ENCODE data around the gene SFXN5. TPM values are rescaled to one million over a fixed set of nuclear protein-coding genes. Genes with fewer than 3 reads are reported as not detected.

Gene SFXN5
- polyA plus RNA-seq, 3 donors = 5.9 to 28.6 (median 9.5) TPM

- no peak overlapping the region for H3K4me2 ChIP-seq (replicated peaks; ENCODE audit: extremely low read depth, low read length, poor library complexity, severe bottlenecking)
- H3K27me3 Mint-ChIP-seq (ENCODE audit: low read depth in 3 of 3) = peaks cover 49 to 56% (median 51%) of the 10 kb centered on the region in 3 donors
These were observed 176.4 kb downstream of the SFXN5 start for GRCh38 chr2:72895154-72895553.

GRCh38 chr2:72894514-72894913, 177.0 kb downstream of the SFXN5 start:
- Histone ChIP-seq H3K27me3 (ENCODE audit: control insufficient read depth in 2 of 2, insufficient read depth in 2 of 2, low read length in 2 of 2) (peaks cover 14 to 41% of the 10 kb centered on the region in 2 donors), H3K4me1 (ENCODE audit: control insufficient read depth in 1 of 2, insufficient read depth in 2 of 2, low read length in 2 of 2) (peaks cover 14 to 20% of the 10 kb centered on the region in 2 donors), H3K4me2 (replicated peaks; ENCODE audit: extremely low read depth, low read length, poor library complexity, severe bottlenecking) (no peak overlapping the region), H3K4me3 (replicated peaks in 1 of 3; ENCODE audit: low read depth in 2 of 3, low read length in 3 of 3) (no peak overlapping the region), H3K79me2 (ENCODE audit: insufficient read depth, low read length) (no peaks in the 10 kb centered on the region), H3K27ac (ENCODE audit: low read depth in 1 of 2, low read length in 2 of 2) (no peak overlapping the region), H2AFZ (ENCODE audit: insufficient read depth, low read depth, low read length, poor library complexity, severe bottlenecking) (no peak overlapping the region), H3K36me3 (replicated peaks in 1 of 2; ENCODE audit: control insufficient read depth in 1 of 2, insufficient read depth in 2 of 2, low read length in 2 of 2) (no peaks in the 10 kb centered on the region), H3K9ac (ENCODE audit: insufficient read depth, low read length, poor library complexity, severe bottlenecking) (no peak overlapping the region), H4K20me1 (ENCODE audit: insufficient read depth, low read length) (no peaks in the 10 kb centered on the region), H3K9me3 (replicated peaks in 1 of 2; ENCODE audit: control insufficient read depth in 1 of 2, insufficient read depth in 1 of 2, low read length in 2 of 2) (no peaks in the 10 kb centered on the region)
- TF ChIP-seq CTCF (IDR thresholded peaks at IDR 0.05) = no peak
- peaks cover 0 to 4% (median 2%) of the 10 kb centered on the region in 7 donors for H3K9me3 Mint-ChIP-seq
- no peak overlapping the region for H3K27ac Mint-ChIP-seq
- peaks cover 7 to 9% of the 10 kb centered on the region in 2 donors for H3K36me3 Mint-ChIP-seq
- no peak for DNase-seq
- H3K4me1 Mint-ChIP-seq = peaks cover 31% of the 10 kb centered on the region
- peaks cover 45 to 56% (median 47%) of the 10 kb centered on the region in 3 donors for H3K27me3 Mint-ChIP-seq (ENCODE audit: low read depth in 3 of 3)
- intact Hi-C loops (cut with micrococcal nuclease) = loop anchor here (5.0 kb wide), 2 partner anchors 268 to 283 kb away; no protein-coding TSS in a partner anchor
- 100% methylated on average over 3 of the region's 9 CpGs for WGBS (ENCODE audit: insufficient coverage)
- H3K4me3 Mint-ChIP-seq = peak overlapping the region in 1 of 2 donors; percentile 54

More at GRCh38 chr2:72895154-72895553, 176.4 kb downstream of the SFXN5 start:
- no peak overlapping the region for H3K9ac ChIP-seq (ENCODE audit: insufficient read depth, low read length, poor library complexity, severe bottlenecking)
- Mint-ChIP-seq H3K9me3 (peaks cover 0 to 4% (median 2%) of the 10 kb centered on the region in 7 donors), H3K27ac (no peak overlapping the region), H3K4me1 (peaks cover 29% of the 10 kb centered on the region), H3K4me3 (peak overlapping the region in 1 of 2 donors; percentile 51), H3K36me3 (peaks cover 4% of the 10 kb centered on the region in 2 donors)
- 43% methylated on average over 1 of the region's 4 CpGs for WGBS (ENCODE audit: insufficient coverage)
- H3K9me3 ChIP-seq (replicated peaks in 1 of 2; ENCODE audit: control insufficient read depth in 1 of 2, insufficient read depth in 1 of 2, low read length in 2 of 2) = no peaks in the 10 kb centered on the region
- H3K27me3 ChIP-seq (ENCODE audit: control insufficient read depth in 2 of 2, insufficient read depth in 2 of 2, low read length in 2 of 2) = peaks cover 14 to 41% of the 10 kb centered on the region in 2 donors
- intact Hi-C loops (cut with micrococcal nuclease) = no loop called here
- peak overlapping the region; percentile 24 for H2AFZ ChIP-seq (ENCODE audit: insufficient read depth, low read depth, low read length, poor library complexity, severe bottlenecking)
- no peak overlapping the region for H3K4me3 ChIP-seq (replicated peaks in 1 of 3; ENCODE audit: low read depth in 2 of 3, low read length in 3 of 3)
- TF ChIP-seq CTCF (IDR thresholded peaks at IDR 0.05) = no peak
- DNase-seq = no peak
- H4K20me1 ChIP-seq (ENCODE audit: insufficient read depth, low read length) = no peaks in the 10 kb centered on the region
- peaks cover 14 to 20% of the 10 kb centered on the region in 2 donors for H3K4me1 ChIP-seq (ENCODE audit: control insufficient read depth in 1 of 2, insufficient read depth in 2 of 2, low read length in 2 of 2)
- H3K79me2 ChIP-seq (ENCODE audit: insufficient read depth, low read length) = no peaks in the 10 kb centered on the region
- H3K36me3 ChIP-seq (replicated peaks in 1 of 2; ENCODE audit: control insufficient read depth in 1 of 2, insufficient read depth in 2 of 2, low read length in 2 of 2) = no peaks in the 10 kb centered on the region
- H3K27ac ChIP-seq (ENCODE audit: low read depth in 1 of 2, low read length in 2 of 2) = no peak overlapping the region
